ENCODE data around the gene TWIST2.

The TWIST2 gene

GRCh38 chr2:238939521-238940403 is 91.9 kb downstream of the TWIST2 start:
- no peak for DNase-seq (ENCODE audit: low read depth)

GRCh38 chr2:238940806-238941205 is 92.9 kb downstream of the TWIST2 start:
- no peak for DNase-seq (ENCODE audit: low read depth)

- DNase-seq (ENCODE audit: low read depth), result no peak
Observed at GRCh38 chr2:238941262-238941792, 93.4 kb downstream of the TWIST2 start.

DNA sequence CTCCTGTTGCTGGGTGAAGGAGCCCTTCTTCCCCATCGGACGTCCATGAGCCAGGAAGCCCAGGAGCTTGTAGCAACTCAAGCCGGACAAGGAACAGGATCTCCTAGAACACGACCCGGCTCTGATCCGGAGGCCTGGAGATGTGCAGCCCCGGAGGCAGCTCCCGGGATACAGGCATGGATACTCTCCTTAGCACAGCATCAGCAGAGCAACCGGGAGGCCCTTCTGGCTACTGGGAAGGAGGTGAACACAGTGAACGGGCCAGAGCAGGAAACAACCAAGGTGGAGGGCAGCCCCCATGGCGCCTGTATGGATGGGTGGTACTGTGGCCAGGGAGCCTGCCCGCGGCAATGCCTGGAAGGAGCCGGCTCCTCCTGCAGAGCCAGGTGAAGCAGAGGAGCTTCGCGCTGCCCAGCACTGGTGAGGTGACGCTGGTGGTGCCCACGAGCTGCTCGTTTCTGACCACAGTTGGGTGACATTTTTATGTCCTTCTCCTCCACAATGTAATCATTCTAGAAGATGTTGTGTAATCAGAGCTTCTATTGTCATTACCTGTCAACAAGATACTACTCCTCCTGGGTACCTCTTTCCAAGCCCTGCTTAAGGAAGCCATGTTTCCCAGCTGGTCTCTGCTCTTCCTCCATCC is 94.3 kb downstream of the TWIST2 start:
- no peak for DNase-seq (ENCODE audit: low read depth)

DNA sequence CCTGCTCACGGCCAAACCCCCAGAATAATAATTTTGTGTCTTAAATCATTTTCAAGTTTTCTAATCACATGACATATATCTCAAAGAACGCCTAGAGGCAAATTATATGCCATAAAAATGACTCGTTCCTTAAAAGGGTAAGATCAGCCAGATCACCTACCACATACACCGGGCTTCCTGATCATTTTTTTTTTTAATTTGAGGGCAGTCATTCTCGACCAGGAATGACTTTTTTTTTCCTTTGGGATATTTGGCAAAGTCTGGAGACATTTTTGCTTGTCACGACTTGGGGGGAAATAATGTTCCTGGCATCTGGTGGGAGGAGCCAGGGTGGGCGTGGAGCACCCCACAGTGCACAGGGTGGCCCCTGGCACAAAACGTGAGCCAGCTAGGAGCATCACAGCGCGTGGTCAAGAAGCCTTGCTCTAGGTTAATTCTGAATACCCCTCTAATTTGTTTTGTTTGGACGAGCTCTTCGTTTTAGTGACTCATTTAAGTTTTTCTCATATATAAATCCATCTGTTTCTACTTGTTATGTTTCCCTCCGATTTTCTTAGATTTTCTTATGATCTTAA is 94.9 kb downstream of the TWIST2 start:
- no peak for DNase-seq (ENCODE audit: low read depth)

DNA sequence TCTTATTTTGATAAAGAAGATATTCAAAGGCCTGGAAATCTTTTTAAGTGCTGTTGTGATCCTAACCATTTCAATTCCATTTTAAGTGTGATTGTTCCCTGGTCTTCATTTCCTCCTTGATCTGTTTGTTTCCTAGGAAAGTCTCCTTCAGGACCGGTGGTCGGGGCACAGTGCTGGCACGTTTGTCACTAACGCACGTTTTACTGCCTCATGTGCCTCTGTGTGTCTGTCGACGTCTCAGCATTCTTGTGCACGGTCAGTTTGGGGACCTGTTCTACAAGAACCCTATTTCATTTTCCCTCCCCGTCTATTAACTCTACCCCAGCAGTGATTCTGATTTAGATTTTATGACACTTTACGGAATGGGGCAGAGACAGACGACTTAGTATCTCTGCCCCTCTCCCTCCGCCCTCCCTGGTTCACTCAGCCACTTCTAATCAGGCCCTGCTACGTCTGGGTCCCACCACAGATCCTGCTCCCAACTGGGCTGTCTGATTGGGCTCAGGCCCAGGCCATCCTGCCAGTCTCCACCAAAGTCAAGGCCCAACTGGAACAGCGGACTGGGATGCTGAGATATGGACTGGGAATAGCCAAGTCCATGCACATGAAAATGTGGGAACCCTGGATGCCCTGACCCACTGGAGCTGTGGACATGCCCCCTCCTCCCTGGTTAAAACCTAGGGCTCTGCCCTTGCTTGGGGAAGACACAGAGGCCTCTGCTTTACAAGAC is 95.6 kb downstream of the TWIST2 start:
- no peak for DNase-seq (ENCODE audit: low read depth)

DNA sequence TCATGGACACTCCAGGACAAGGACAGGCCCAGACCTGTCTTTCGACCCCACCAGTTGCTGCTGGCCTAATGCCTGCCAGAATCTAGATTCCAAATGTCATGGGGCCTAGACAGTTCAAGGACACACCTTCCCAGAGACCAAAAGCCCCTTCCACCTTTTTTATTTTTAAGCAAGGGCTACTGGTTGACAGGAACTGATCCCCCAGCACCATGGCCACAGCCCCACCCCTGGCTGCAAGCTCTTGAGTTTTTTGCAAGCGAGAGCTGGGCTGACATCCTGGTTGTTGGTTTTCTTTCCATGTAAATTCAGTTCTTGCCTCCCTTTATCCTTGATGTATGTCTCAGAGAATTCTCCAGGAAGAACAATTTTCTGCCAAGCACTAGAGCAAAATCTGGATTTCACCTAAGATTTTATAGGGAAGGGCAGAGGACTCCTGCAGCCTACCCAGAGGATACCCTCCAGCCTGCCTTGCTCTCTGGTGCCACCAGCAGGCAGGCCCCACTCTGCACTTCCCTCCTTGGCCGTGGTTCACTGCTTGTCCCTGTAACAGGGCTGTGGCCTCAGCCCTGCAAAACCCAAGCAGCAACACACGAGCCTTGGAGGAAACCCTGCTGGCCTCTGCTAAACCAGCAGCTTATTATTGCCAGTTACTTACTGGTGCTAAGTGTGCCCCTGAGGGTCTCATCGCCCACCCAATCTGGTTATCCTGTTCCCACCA is 97.7 kb downstream of the TWIST2 start:
- no peak for DNase-seq (ENCODE audit: low read depth)

DNA sequence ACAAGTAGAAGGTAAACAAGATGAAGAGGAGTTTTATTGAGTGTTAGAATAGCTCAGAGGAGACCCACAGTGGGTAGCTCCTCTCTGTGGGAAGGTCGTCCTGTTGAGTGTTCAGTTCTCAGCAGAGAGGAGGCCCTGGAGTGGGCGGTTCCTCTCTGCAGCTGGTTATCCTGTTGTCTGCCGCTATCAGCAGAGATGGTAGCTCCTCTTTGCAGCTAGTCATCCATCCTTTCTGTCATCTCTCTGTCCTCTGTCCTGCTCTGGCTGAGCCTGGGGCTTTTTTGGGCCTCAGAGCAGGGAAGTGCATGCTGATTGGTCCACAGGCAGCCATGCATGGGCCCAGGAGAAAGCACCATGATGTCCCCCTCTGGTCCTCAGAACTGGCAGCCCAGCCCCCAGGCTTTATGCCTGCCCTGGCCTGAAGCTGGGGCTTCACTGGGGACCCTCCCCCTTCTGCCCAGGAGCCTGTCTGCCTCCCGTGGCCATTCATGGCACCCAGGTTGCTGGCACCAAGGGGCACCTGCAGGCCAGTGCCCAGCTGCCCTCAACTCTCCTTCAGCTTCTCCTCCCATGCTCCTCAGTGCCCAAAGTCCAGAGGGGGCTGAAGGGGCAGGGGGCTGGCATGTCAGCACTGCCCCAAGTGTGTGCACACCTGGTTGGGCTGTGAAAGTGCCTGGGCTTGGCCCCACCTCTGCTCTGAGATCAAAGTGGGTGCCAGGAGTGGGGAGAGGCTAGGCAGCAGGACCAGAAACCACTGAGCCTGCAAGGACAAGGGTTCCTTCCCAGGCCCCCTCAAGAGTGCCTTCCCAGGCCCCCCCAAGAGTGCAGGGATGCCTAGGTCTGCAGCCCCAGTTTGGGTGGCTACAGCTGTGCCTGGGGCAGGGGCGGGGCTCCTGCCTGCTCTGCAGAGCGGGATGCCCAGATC is 98.7 kb downstream of the TWIST2 start:
- no peak for DNase-seq (ENCODE audit: low read depth)

DNA sequence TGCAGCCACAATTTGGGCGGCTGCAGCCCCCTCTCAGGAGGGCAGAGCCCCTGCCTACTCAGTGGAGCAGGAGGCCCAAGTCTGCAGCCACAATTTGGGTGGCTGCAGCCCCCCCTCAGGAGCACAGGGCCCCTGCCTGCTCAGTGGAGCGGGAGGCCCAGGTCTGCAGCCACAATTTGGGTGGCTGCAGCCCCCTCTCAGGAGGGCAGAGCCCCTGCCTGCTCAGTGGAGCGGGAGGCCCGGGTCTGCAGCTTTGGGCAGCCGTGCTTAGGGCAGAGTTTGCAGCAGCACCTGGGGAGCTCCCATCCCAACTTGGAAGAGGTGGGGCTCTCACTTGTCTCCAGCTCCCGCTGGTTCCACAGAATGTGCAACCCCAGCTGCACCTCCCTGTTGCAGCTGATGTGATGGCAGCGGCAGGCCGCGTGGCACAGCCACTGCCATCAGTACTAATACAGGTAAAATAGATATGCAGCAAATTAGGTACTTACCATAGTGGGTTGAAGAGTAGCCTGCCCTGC is 99.4 kb downstream of the TWIST2 start:
- DNase-seq (ENCODE audit: low read depth), result no peak

GRCh38 chr2:238947920-238948710 is 100.2 kb downstream of the TWIST2 start:
- no peak for DNase-seq (ENCODE audit: low read depth)

GRCh38 chr2:238948765-238949641 is 101.1 kb downstream of the TWIST2 start:
- DNase-seq (ENCODE audit: low read depth), result no peak

GRCh38 chr2:238949710-238950345 is 101.9 kb downstream of the TWIST2 start:
- no peak for DNase-seq (ENCODE audit: low read depth)

- DNase-seq (ENCODE audit: low read depth), result no peak
Observed at GRCh38 chr2:238950551-238950950, 102.7 kb downstream of the TWIST2 start.

GRCh38 chr2:238952261-238952919 is 104.5 kb downstream of the TWIST2 start:
- no peak for DNase-seq (ENCODE audit: low read depth)

- no peak for DNase-seq (ENCODE audit: low read depth)
Observed at GRCh38 chr2:238954841-238955591, 107.1 kb downstream of the TWIST2 start.
